K562 (cell line): ENCODE results near the gene BCAS1.

ENCODE experiments used
- CTCF ChIP-seq, 3 experiments: IDR thresholded peaks in 2 of 3; conservative IDR thresholded peaks in 1 of 3; 2 replicates each; pipeline ENCODE4 v1.5.1; 2011 to 2012; ENCODE audit warnings: low read length in 3 of 3, mild to moderate bottlenecking in 3 of 3, control low read depth in 2 of 3, improper control_type of control experiment in 1 of 3, inconsistent platforms in 1 of 3, low read depth in 1 of 3, mixed read lengths in 1 of 3, moderate library complexity in 1 of 3; ENCODE audit not compliant: insufficient read depth in 2 of 3
- EGR1 ChIP-seq: fragments of 450-650 bp; conservative IDR thresholded peaks from 2 replicates; pipeline ENCODE4 v1.6.1; 2017; ENCODE audit warnings: mild to moderate bottlenecking
- JUN ChIP-seq, 2 experiments: sonication (generic) in 1 of 2; formaldehyde crosslinking in 1 of 2; IDR thresholded peaks; 2 replicates each; pipeline versions ENCODE4 v1.6.1 to v1.8.0; 2012 to 2022; ENCODE audit warnings: borderline replicate concordance in 2 of 2, mild to moderate bottlenecking in 2 of 2, improper control_type of control experiment in 1 of 2, low read depth in 1 of 2, low read length in 1 of 2, missing genetic modification reagents in 1 of 2
- MTA1 ChIP-seq: fragments of 450-650 bp; IDR thresholded peaks from 2 replicates; pipeline ENCODE4 v1.6.1; 2017; ENCODE audit warnings: borderline replicate concordance
- MTA3 ChIP-seq: fragments of 450-650 bp; formaldehyde crosslinking; IDR thresholded peaks from 2 replicates; pipeline ENCODE4 v1.6.1; 2017; ENCODE audit warnings: mild to moderate bottlenecking, borderline replicate concordance
- NFATC3 ChIP-seq: fragments of 450-650 bp; IDR thresholded peaks from 2 replicates; pipeline ENCODE4 v1.6.1; 2017; ENCODE audit warnings: mild to moderate bottlenecking
- NR2C2 ChIP-seq, 2 experiments: fragments of 200-800 bp in 1 of 2; sonication (Bioruptor generic) in 1 of 2; sonication (generic) in 1 of 2; formaldehyde crosslinking in 1 of 2; IDR thresholded peaks; 2 replicates each; pipeline versions ENCODE4 v1.6.1 to v1.8.0; 2016 to 2022; ENCODE audit warnings: mild to moderate bottlenecking in 1 of 2, missing compliant biosample characterization in 1 of 2, missing genetic modification characterization in 1 of 2, missing genetic modification reagents in 1 of 2
- PREB ChIP-seq: sonication (generic); formaldehyde crosslinking; IDR thresholded peaks from 2 replicates; pipeline ENCODE4 v1.8.1; 2023; ENCODE audit warnings: mild to moderate bottlenecking, missing genetic modification reagents
- RBM39 ChIP-seq: fragments of 200-400 bp; formaldehyde crosslinking; optimal IDR thresholded peaks from 2 replicates; pipeline ENCODE3; 2018; ENCODE audit warnings: low read depth, low read length
- STAT6 ChIP-seq: sonication (generic); formaldehyde crosslinking; IDR thresholded peaks from 2 replicates; pipeline ENCODE4 v1.8.1; 2023; ENCODE audit warnings: mild to moderate bottlenecking, missing genetic modification reagents
- ZBTB1 ChIP-seq: sonication (generic); formaldehyde crosslinking; IDR thresholded peaks from 2 replicates; pipeline ENCODE4 v1.8.1; 2023; ENCODE audit warnings: missing genetic modification reagents, low read depth, mild to moderate bottlenecking, borderline replicate concordance
- ZNF347 ChIP-seq: fragments of 450-650 bp; formaldehyde crosslinking; IDR thresholded peaks from 2 replicates; pipeline ENCODE4 v1.4.0; 2020; ENCODE audit warnings: low read depth, mild to moderate bottlenecking, moderate library complexity

- no peak for TF ChIP-seq NR2C2 (CRISPR knock-in tag; IDR thresholded peaks at IDR 0.05)
- no peak for TF ChIP-seq NR2C2 (tag; IDR thresholded peaks at IDR 0.05)
- TF ChIP-seq EGR1: no peak
- TF ChIP-seq MTA3: no peak
- no peak for TF ChIP-seq NFATC3
- TF ChIP-seq RBM39: no peak
- TF ChIP-seq ZBTB1 (CRISPR knock-in tag): no peak
- TF ChIP-seq PREB (CRISPR knock-in tag): no peak
- TF ChIP-seq MTA1: no peak
- no peak for TF ChIP-seq CTCF (IDR thresholded peaks at IDR 0.05 in 2 of 3, conservative IDR thresholded peaks at IDR 0.05 in 1 of 3; ENCODE audit: insufficient read depth in 2 of 3, low read depth in 1 of 3, low read length in 3 of 3)
- no peak for TF ChIP-seq JUN (IDR thresholded peaks at IDR 0.05; ENCODE audit: borderline replicate concordance, low read depth, low read length)
- TF ChIP-seq JUN (CRISPR knock-in tag; IDR thresholded peaks at IDR 0.05; ENCODE audit: borderline replicate concordance): no peak
- TF ChIP-seq STAT6 (CRISPR knock-in tag): no peak
- no peak for TF ChIP-seq ZNF347 (CRISPR knock-in tag)
These were observed 69.5 kb downstream of the BCAS1 start for GRCh38 chr20:54000914-54001313.
